ENCODE results near the gene CLPTM1. TPM values are rescaled to one million over a fixed set of nuclear protein-coding genes. Genes with fewer than 3 reads are reported as not detected.
A peak's percentile ranks its signal among the peaks of the same experiment; 100 is the strongest.
"Not testable (repeated sequence)": the region's sequence is repeated elsewhere in the genome, so short reads cannot be mapped to it uniquely, and the experiment has no call there.

Gene CLPTM1
- total RNA-seq, 1 donor from 2014 or later: 58.0 TPM

DNA sequence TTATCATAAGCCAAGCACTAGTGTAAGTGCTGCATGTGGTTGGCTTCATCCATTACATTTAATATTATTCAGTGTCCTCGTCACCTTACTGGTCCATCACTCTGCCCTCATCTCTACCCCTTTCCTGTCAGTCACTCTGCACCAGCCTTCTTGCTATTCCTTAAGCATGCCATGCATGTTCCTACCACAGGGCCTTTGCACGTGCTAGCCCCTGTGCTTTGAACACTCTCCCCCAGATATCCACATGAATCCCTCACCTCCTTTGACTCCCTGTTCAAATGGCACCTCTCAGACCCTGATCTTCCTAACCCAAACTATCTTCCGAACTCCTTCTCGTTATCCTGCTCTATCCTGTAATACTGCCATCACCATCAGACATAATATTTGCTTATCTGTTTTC, 42.8 kb downstream of the CLPTM1 start:
- H3K4me3 ChIP-seq (ENCODE audit: low read depth, low read length): no peak overlapping the region

DNA sequence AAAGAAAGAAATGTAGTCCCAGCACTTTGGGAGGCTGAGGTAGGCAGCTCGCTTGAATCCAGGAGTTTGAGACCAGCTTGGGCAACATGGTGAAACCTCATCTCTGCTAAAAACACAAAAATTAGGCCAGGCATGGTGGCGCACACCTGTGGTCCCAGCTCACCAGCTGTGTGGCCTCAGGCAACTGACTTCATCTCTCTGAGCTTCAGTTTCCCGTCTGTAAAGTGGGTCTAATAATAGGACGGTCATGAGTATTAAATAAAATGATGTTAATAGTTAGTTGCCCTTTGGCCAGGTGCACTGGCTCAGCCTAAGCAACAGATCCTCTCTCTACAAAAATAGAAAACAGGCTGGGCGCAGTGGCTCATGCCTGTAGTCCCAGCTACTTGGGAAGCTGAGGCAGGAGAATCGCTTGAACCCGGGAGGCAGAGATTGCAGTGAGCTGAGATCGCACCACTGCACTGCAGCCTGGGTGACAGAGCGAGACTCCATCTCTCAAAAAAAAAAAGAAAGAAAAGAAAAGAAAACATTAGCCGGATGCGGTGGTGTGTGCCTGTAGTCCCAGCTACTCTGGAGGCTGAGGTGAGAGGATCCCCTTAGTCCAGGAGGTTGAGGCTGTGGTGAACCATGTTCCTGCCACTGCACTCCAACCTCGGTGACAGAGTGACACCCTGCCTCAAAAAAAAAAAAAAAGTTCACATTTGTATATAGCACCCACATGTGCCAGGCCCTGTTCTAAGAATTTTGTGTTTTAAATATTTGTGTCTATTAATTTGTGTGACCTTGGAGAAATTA, 44.1 kb downstream of the CLPTM1 start:
- not testable (repeated sequence) for DNase-seq (ENCODE audit: low read depth); H3K36me3 ChIP-seq (ENCODE audit: control insufficient read depth, insufficient read depth, low read length); H3K4me3 ChIP-seq (ENCODE audit: low read depth, low read length); H3K27me3 ChIP-seq (ENCODE audit: control insufficient read depth, insufficient read depth, low read length)

More for the DNA sequence above, 42.8 kb downstream of the CLPTM1 start:
- peaks cover 1% of the 10 kb centered on the region for H3K36me3 ChIP-seq (ENCODE audit: control insufficient read depth, insufficient read depth, low read length)
- no peaks in the 10 kb centered on the region for H3K27me3 ChIP-seq (ENCODE audit: control insufficient read depth, insufficient read depth, low read length)
- DNase-seq (ENCODE audit: low read depth): no peak
- TF ChIP-seq CTCF (IDR thresholded peaks at IDR 0.05; ENCODE audit: insufficient read depth, low read length, poor library complexity, severe bottlenecking): no peak

DNA sequence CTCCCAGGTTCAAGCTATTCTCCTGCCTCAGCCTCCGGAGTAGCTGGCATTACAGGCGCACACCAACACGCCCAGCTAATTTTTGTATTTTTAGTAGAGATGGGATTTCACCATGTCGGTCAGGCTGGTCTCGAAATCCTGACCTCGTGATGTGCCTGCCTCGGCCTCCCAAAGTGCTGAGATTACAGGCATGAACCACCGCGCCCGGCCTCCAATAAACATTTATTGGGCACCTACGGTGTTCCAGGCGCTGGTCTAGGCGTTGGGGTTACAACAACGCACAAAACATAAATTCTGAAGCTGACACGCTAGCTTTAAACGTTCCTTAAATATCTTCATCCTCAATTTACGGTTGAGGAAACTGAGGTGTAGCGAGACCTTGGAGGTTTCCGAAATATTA, 45.5 kb downstream of the CLPTM1 start:
- not testable (repeated sequence) for H3K27me3 ChIP-seq (ENCODE audit: control insufficient read depth, insufficient read depth, low read length); H3K36me3 ChIP-seq (ENCODE audit: control insufficient read depth, insufficient read depth, low read length); DNase-seq (ENCODE audit: low read depth)
- peak overlapping the region; percentile 8 for H3K4me3 ChIP-seq (ENCODE audit: low read depth, low read length)

- H3K36me3 ChIP-seq (ENCODE audit: control insufficient read depth, insufficient read depth, low read length): peaks cover 1% of the 10 kb centered on the region
- TF ChIP-seq CTCF (IDR thresholded peaks at IDR 0.05; ENCODE audit: insufficient read depth, low read length, poor library complexity, severe bottlenecking): no peak
- DNase-seq (ENCODE audit: low read depth): peak; percentile 44
- no peaks in the 10 kb centered on the region for H3K27me3 ChIP-seq (ENCODE audit: control insufficient read depth, insufficient read depth, low read length)
- H3K4me3 ChIP-seq (ENCODE audit: low read depth, low read length): peak within 1 kb of the TSS; percentile 88
These were observed 46.0 kb downstream of the CLPTM1 start, which contains the start of gene RELB for GRCh38 chr19:45001087-45001739. RELB (plus strand) TSS chr19:45001464; CDS start chr19:45001580, 116 bp downstream.

GRCh38 chr19:45003485-45003884, 48.3 kb downstream of the CLPTM1 start:
- Histone ChIP-seq H3K27me3 (ENCODE audit: control insufficient read depth, insufficient read depth, low read length) (no peaks in the 10 kb centered on the region), H3K4me3 (ENCODE audit: low read depth, low read length) (no peak overlapping the region), H3K36me3 (ENCODE audit: control insufficient read depth, insufficient read depth, low read length) (peaks cover 4% of the 10 kb centered on the region)
- no peak for TF ChIP-seq CTCF (IDR thresholded peaks at IDR 0.05; ENCODE audit: insufficient read depth, low read length, poor library complexity, severe bottlenecking)
- no peak for DNase-seq (ENCODE audit: low read depth)

DNA sequence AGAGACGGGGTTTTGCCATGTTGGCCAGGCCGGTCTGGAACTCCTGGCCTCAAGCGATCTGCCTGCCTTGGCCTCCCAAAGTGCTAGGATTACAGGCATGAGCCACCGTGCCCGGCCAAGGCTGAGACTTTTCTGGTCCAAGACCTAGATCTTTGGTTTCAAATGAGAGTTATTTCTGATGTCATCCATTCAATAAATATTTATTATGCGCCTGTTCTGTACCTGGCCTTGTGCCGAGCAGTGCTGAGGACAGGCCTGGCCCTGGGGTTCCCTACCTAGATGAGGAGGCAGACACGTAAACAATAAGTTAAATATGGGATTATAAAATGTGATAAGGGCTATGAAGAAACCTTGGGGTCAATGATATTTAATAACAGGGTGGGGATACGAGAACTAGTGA, 50.6 kb downstream of the CLPTM1 start:
- no peak overlapping the region for H3K4me3 ChIP-seq (ENCODE audit: low read depth, low read length)

More for the DNA sequence above, 50.6 kb downstream of the CLPTM1 start:
- peaks cover 4% of the 10 kb centered on the region for H3K36me3 ChIP-seq (ENCODE audit: control insufficient read depth, insufficient read depth, low read length)
- no peak for DNase-seq (ENCODE audit: low read depth)
- no peak for TF ChIP-seq CTCF (IDR thresholded peaks at IDR 0.05; ENCODE audit: insufficient read depth, low read length, poor library complexity, severe bottlenecking)
- H3K27me3 ChIP-seq (ENCODE audit: control insufficient read depth, insufficient read depth, low read length): no peaks in the 10 kb centered on the region

Data from kidney epithelial cell (primary cell).